Measurements from ENCODE around the gene MTERF4.

The MTERF4 gene

GRCh38 chr2:241067501-241068135 is 34.5 kb downstream of the MTERF4 start:
- DNase-seq = no peak

DNA sequence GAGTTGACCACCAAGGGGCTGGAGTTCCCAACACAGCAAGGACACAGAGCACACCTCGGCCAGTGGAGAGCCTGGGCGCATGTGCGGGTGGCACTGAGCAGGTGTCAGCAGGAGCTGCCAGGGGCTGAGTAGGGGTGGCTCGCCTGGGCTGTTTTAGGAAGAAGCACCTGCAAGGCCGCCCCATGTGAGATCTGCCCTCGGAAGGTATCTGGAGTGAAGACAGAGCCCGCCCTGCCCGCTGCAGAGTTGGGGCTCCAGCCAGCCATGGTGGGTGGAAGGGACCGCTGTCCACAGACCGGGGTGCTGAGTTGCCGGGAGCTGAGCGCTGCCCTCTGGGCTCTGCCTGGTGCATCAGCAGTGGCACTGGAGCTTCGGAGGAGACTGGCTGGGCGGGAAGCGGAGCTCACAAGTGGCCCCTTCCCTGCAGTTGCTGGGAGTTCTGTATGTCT is 35.2 kb downstream of the MTERF4 start:
- DNase-seq = no peak

GRCh38 chr2:241066171-241066892 is 35.8 kb downstream of the MTERF4 start:
- DNase-seq = no peak

DNA sequence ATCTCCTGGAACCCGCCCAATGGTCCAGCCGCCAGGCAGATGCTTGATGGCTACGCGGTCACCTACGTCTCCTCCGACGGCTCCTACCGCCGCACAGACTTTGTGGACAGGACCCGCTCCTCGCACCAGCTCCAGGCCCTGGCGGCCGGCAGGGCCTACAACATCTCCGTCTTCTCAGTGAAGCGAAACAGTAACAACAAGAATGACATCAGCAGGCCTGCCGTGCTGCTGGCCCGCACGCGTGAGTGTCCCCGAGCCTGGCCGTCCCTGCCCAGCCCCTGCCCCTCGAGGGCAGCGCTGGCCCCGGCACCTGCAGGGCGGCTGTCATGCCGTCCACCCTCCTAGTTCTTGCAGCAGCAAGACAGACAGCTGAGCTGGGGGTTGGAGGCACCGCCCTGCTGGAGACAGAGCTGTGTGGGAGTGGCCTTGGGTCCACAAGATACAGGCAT is 36.7 kb downstream of the MTERF4 start:
- no peak for DNase-seq

DNA sequence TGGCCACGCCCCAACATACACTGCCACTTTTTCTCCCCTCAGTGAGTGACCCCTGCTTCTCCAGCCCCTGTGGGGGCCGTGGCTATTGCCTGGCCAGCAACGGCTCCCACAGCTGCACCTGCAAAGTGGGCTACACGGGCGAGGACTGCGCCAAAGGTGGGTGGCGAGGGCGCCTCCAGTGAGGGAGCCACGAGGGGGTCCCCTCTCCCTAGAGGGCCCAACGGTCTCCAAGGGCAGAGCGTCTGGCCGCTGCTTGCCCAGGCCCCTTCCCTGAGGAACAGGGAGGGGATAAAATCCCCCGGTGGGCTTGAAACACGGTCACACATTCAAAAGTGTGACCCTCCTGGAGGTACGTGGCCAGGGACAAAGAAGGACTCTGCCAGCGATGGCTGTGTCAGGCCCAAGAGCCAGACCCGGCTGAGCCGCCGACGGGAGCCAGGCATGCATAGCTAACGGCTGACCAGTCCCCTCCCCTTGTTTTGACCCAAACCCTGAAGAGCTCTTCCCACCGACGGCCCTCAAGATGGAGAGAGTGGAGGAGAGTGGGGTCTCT is 37.2 kb downstream of the MTERF4 start:
- no peak for DNase-seq

DNA sequence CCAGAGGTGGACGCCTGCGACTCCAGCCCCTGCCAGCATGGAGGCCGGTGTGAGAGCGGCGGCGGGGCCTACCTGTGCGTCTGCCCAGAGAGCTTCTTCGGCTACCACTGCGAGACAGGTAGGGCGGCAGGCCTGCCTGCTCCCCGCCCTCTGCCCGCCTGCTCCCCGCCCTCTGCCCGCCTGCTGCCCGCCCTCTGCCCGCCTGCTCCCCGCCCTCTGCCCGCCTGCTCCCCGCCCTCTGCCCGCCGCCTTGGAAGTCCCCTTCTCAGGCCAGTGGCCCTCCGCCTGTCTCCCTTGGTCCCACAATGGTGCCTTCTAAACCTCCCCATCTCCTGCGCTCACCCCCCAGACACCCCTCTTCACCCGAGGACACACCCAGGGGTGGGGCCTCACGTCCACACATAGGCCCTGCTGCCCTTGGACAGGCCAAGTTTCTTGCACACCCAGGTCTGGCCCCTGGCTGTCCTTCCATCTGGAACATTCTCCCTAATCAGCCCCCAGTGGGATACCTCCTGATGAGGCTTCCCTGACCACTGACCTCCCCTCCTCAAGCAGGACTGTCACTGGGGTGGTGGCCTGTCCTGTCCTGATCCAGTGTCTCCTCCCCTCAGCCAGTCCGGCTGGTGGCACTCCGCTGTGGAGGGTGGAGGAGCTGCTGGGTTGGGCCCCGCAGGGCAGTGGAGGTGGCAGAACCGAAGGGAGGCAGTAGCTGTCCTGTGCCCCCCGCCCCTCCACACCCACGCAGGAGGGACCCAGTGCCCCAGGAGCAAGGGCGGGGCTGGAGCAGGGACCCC is 37.9 kb downstream of the MTERF4 start:
- DNase-seq = no peak

- DNase-seq = no peak
Measured at GRCh38 chr2:241063587-241063986, 38.5 kb downstream of the MTERF4 start.

- DNase-seq = no peak
Measured at GRCh38 chr2:241063093-241063551, 39.0 kb downstream of the MTERF4 start.

GRCh38 chr2:241062389-241063092 is 39.5 kb downstream of the MTERF4 start:
- DNase-seq = no peak

DNA sequence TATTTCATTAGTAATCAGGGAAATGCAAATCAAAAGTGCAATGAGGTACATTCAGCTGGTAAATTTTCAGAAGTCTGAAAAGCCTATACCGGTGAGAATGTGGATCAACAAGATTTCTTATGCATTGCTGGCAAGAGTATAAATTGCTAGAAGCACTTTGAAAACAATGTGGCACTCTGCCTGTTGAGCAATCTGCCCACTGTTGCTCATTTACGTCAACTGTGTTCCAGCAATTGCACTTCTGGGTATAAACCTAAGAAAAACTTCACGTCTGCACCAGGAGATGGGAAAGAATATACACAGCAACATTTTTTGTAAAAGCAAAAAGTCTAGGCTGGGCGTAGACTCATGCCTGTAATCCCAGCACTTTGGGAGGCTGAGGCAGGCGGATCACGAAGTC is 40.8 kb downstream of the MTERF4 start:
- no peak for DNase-seq

GRCh38 chr2:241053576-241054251 is 48.4 kb downstream of the MTERF4 start:
- DNase-seq = no peak

GRCh38 chr2:241052677-241053360 is 49.3 kb downstream of the MTERF4 start:
- no peak for DNase-seq

DNA sequence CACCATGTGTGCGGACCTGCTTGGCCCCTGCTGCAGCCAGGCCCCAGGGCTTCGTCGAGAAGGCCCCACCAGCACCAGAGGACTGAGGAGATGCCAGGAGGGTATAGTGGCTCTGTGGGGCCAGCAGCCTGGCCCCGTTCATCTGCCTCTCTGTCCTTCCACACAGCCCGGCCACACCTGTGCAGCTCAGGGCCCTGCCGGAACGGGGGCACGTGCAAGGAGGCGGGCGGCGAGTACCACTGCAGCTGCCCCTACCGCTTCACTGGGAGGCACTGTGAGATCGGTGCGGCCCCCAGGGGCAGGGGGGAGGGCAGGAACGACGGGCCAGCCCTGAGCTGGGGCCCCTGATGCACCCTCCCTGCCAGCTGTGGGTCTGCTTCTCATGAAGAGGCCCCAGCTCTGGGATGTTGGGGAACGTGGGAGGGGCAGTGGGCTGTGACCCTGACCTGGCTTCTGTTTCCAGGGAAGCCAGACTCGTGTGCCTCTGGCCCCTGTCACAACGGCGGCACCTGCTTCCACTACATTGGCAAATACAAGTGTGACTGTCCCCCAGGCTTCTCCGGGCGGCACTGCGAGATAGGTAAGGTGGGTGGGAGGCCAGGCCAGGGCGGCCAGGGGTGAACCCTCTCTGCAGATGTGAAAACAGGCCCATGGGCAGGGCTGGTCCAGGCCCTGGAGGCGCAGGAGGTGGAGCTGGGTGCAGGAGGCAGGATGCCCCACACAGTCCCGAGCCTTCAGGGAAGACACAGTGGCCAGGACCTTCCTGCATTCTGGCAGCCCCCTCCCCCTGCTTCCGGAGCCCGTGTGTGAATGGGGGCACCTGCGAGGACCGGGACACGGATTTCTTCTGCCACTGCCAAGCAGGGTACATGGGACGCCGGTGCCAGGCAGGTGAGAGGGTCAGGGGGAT is 50.3 kb downstream of the MTERF4 start:
- no peak for DNase-seq

DNA sequence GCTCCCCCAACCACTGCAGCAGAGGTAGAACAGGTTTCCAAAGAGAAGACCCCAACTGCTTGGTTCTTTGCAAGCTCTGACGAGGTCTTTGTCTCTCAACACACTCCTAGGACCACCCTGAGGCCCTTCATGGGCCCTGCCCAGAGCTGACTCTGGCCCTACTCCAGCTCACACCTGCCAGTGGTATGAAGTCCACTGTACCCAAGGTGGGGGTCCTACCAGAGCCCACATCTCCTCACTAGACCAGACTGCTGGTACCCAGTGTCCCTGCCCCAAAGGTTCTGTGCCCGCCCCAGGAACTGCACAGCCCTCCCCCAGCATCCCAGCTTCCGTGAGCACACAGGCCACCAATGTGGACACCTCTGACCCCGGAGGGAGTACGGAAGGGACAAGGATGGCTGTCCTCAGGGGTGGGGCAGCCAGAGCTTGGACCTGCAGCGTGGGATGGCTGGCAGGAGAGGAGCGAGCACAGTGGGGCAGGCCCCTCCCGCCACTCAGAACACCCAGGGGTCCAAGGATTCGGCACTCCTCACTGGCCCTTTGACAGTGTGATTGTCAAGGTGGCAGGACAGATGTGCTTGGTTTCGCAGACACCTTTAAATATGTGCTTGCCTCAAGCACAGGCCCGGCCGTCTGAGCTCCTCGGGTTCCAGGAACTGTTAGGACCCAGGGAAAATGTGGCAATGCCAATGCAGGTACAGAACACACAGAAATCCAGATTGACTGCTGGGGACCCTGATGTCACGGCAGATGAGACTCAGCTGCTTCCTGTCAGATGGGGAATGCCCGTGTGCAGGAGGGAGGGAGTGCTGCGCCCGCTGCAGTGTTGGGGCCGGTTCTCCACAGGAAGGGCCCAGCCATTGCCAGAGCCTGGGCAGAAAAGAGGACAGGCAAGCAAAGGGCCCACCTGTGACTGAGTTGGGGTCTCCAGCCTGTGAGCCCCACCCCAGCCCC is 51.2 kb downstream of the MTERF4 start:
- DNase-seq = no peak

GRCh38 chr2:241049739-241050623 is 52.1 kb downstream of the MTERF4 start:
- DNase-seq = peak; percentile 61

DNA sequence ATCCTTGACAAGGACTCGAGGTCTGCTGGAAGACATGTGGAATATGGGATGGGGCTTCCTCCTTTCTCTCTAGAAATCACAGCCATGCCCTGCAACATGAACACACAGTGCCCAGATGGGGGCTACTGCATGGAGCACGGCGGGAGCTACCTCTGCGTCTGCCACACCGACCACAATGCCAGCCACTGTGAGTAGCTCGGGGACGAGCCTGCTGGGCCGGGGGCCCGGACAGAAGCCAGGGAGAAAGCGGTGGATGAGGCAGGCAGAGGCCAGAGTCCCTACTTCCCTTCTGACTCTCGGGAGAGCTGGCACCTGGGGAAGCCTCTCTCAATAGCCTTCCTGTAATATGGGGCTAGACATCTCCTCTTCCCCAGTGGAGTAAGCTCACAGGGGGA is 53.1 kb downstream of the MTERF4 start:
- DNase-seq = no peak

- DNase-seq = no peak
Measured at GRCh38 chr2:241048149-241048948, 53.7 kb downstream of the MTERF4 start.

Data from eye (tissue), 1 donor.